ENCODE data around the gene FOXJ1. TPM values are rescaled to one million over a fixed set of nuclear protein-coding genes. Genes with fewer than 3 reads are reported as not detected.

FOXJ1 gene
- total RNA-seq, 1 donor from 2014 or later, result 19.0 TPM

DNA sequence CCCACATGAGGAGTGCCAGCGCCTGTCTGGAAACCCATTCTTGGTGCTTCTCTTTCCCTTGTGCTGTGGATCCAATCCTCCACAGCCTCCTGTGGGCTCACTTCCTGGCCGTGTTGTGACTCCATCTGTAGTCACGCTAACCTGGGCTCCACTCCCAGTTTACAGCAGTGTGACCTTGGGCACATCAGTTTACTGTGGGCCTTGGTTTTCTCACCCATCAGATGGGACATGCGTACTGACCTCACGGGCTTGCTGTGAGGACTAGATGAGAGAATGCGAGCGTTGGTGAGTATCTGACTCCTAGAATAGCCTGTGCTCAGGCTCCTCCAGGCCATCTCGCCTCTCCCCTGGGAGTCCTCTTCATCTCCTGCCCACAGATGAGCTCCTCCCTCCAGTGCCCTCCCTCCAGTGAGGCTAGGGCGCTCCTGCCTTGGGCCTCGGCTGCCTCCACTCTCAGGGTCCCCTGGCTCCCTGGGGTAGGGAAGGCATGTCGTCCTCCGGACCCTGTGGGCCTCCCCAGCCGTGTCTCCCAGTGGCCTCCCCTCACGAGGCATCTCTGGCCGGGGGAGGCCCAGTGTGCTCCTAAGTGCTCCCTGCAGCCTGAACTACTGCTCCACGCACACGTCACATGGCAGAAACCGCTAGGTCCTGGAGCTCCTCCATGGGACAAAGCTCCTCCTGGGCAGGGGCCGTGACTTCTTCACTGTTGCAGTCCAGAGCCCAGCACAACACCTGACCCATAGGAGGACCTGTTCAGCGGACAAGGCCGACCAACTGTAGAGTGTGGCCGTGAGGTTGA, 5.2 kb upstream of the FOXJ1 start:
- TF ChIP-seq, protein P1, sequence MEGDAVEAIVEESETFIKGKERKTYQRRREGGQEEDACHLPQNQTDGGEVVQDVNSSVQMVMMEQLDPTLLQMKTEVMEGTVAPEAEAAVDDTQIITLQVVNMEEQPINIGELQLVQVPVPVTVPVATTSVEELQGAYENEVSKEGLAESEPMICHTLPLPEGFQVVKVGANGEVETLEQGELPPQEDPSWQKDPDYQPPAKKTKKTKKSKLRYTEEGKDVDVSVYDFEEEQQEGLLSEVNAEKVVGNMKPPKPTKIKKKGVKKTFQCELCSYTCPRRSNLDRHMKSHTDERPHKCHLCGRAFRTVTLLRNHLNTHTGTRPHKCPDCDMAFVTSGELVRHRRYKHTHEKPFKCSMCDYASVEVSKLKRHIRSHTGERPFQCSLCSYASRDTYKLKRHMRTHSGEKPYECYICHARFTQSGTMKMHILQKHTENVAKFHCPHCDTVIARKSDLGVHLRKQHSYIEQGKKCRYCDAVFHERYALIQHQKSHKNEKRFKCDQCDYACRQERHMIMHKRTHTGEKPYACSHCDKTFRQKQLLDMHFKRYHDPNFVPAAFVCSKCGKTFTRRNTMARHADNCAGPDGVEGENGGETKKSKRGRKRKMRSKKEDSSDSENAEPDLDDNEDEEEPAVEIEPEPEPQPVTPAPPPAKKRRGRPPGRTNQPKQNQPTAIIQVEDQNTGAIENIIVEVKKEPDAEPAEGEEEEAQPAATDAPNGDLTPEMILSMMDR (IDR thresholded peaks at IDR 0.05; ENCODE audit: unreplicated experiment), result no peak
- Mint-ChIP-seq H3K4me1 (ENCODE audit: low read depth) (peaks cover 13% of the 10 kb centered on the region), H3K9me3 (ENCODE audit: low read depth) (no peaks in the 10 kb centered on the region), H3K27me3 (peaks cover 7% of the 10 kb centered on the region), H3K36me3 (ENCODE audit: insufficient read depth) (peaks cover 3% of the 10 kb centered on the region), H3K4me3 (ENCODE audit: low read depth) (no peak overlapping the region), H3K27ac (no peak overlapping the region)
- DNase-seq (ENCODE audit: low spot score, unreplicated experiment), result no peak

DNA sequence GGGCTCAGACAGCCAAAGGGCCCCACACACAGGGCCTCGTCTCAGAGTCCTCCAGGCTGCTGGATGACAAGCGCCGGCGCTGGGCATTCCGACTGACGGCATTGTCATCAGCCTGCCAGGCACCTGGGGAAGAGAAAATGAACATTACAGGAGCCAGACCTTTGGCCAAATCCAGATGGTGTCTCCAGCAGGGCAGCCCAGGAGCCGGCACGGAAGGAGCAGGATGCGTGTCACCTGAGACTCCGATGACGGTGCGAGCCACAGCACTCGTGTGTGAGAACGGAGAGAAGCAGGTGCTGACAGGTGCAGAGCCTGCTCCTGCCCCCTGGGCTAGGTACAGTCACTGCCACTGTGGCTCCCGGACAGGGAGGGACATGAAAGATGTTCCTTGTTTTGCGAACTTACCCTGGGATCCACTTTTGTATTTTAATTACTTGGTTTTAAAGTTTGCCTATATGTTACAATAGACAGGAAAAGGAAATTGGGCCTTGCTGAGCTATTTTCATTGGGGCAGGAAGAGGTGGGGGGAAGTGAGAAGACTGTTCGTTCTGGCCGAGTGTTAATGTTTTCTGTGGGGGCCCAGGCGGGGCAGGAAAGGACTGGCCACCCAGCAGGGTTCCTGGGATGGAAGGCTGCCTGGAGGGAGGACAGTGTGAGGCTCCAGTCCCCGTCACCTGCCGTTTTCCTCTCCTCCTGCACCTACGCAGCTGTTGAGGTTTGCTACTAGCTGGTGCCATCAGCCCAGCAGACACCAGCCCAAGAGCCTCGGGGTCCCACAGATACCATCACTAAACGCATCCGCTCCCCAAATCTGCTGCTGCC, 4.4 kb upstream of the FOXJ1 start:
- H3K9me3 Mint-ChIP-seq (ENCODE audit: low read depth), result no peaks in the 10 kb centered on the region
- peak overlapping the region; percentile 67 for H3K27ac Mint-ChIP-seq
- H3K27me3 Mint-ChIP-seq, result peaks cover 7% of the 10 kb centered on the region
- DNase-seq (ENCODE audit: low spot score, unreplicated experiment), result no peak
- H3K4me1 Mint-ChIP-seq (ENCODE audit: low read depth), result peaks cover 15% of the 10 kb centered on the region
- peaks cover 3% of the 10 kb centered on the region for H3K36me3 Mint-ChIP-seq (ENCODE audit: insufficient read depth)
- TF ChIP-seq, protein P1 (IDR thresholded peaks at IDR 0.05; ENCODE audit: unreplicated experiment), result no peak
- no peak overlapping the region for H3K4me3 Mint-ChIP-seq (ENCODE audit: low read depth)

DNA sequence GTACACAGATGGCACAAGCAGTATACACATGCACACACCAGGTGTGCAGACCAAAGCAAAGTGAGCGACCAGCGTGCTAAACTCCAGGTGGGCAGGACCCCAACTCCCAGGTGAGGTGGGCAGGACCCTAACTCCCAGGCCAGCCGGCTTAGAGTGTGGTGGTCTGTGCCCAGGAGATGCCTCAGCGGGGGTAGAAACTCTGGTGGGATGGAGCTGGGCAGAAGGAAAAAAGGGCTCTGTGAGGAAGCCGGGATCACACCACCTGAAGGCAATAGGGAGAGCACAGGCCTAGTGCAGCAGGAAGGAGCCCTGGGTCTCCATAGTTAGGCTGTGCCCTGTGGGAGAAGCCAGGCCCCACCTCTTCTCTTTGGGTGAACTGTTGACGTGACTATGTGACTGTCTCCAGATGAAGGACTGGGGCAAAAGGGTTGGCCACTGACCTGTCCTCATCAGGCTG, 1.6 kb upstream of the FOXJ1 start:
- Mint-ChIP-seq H3K27ac (no peak overlapping the region), H3K4me1 (ENCODE audit: low read depth) (peaks cover 29% of the 10 kb centered on the region), H3K4me3 (ENCODE audit: low read depth) (peak overlapping the region; percentile 19), H3K27me3 (peaks cover 7% of the 10 kb centered on the region), H3K9me3 (ENCODE audit: low read depth) (no peaks in the 10 kb centered on the region), H3K36me3 (ENCODE audit: insufficient read depth) (peaks cover 2% of the 10 kb centered on the region)
- no peak for DNase-seq (ENCODE audit: low spot score, unreplicated experiment)
- TF ChIP-seq, protein P1 (IDR thresholded peaks at IDR 0.05; ENCODE audit: unreplicated experiment), result no peak

DNA sequence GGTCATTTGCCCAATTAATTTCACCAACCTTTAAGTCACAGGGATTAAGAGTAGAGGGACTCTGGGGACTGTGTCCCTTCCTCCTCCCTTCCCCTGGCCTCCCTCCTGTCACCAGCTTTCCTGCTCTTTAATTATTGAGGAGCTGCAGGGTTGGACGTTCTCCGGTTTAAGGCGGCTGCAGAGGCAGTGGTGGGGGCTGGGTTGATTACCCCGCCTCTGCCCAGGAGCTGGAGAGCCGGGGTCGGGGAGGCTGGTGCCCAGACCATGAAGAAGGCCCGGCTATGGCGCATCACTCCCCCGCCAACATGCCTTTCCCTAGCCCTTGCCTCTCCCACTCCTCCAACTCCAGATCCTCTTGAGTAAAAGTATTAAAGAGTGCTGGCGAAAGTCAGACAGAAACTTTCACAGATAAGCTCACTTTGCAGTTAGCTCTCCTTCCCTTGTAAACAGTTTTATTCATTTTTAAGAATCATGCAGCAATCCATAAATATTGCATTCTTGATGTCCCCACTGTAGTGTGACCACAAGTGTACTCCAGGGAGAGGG, 1.1 kb upstream of the FOXJ1 start:
- peaks cover 2% of the 10 kb centered on the region for H3K36me3 Mint-ChIP-seq (ENCODE audit: insufficient read depth)
- no peaks in the 10 kb centered on the region for H3K9me3 Mint-ChIP-seq (ENCODE audit: low read depth)
- H3K4me3 Mint-ChIP-seq (ENCODE audit: low read depth), result peak overlapping the region; percentile 73
- H3K27ac Mint-ChIP-seq, result no peak overlapping the region
- DNase-seq (ENCODE audit: low spot score, unreplicated experiment), result no peak
- TF ChIP-seq, protein P1 (IDR thresholded peaks at IDR 0.05; ENCODE audit: unreplicated experiment), result no peak
- H3K4me1 Mint-ChIP-seq (ENCODE audit: low read depth), result peaks cover 28% of the 10 kb centered on the region
- H3K27me3 Mint-ChIP-seq, result peaks cover 7% of the 10 kb centered on the region

DNA sequence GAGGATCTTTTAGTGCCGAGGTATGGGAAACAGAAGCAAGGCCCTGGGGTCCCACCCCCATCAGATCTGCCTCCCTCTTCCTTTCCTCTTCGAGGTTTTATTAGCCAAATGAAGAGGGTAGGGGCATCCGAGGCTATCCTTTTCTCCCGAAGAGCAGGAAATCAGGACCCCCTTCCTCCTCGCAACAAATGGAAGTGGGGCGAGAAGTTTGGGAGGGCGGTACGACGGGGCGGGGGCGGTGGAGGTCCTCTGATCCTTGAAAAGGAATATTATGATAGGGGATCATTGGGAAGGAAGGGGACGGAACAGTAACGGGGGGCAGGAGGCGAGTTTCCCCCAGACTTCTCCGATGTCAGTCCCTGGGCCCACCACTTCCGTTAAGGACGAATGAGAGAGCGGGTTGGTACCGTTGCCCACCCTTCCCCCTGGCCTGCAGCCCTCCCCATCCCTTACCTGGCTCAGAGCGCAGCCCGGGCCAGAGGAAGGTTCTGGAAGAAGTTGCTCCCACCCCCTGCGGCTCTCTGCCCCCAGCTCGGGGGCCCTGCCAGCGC, 309 bp downstream of the FOXJ1 start:
- DNase-seq (ENCODE audit: low spot score, unreplicated experiment), result no peak
- H3K27me3 Mint-ChIP-seq, result peaks cover 7% of the 10 kb centered on the region
- H3K27ac Mint-ChIP-seq, result no peak overlapping the region
- H3K4me1 Mint-ChIP-seq (ENCODE audit: low read depth), result peaks cover 32% of the 10 kb centered on the region
- H3K4me3 Mint-ChIP-seq (ENCODE audit: low read depth), result peak overlapping the region; percentile 73
- TF ChIP-seq, protein P1 (IDR thresholded peaks at IDR 0.05; ENCODE audit: unreplicated experiment), result no peak
- no peaks in the 10 kb centered on the region for H3K9me3 Mint-ChIP-seq (ENCODE audit: low read depth)
- H3K36me3 Mint-ChIP-seq (ENCODE audit: insufficient read depth), result peaks cover 2% of the 10 kb centered on the region

Measured in progenitor cell of endocrine pancreas (in vitro differentiated cells).